ENCODE results near the gene RYR1. TPM values are rescaled to one million over a fixed set of nuclear protein-coding genes. Genes with fewer than 3 reads are reported as not detected.

RYR1 gene
- total and polyA plus RNA-seq, 2 of the 13 experiments (the other 11 are each of a cell fraction or from before 2014, with no cell fraction given), result 0.03 TPM; not detected in 1

DNA sequence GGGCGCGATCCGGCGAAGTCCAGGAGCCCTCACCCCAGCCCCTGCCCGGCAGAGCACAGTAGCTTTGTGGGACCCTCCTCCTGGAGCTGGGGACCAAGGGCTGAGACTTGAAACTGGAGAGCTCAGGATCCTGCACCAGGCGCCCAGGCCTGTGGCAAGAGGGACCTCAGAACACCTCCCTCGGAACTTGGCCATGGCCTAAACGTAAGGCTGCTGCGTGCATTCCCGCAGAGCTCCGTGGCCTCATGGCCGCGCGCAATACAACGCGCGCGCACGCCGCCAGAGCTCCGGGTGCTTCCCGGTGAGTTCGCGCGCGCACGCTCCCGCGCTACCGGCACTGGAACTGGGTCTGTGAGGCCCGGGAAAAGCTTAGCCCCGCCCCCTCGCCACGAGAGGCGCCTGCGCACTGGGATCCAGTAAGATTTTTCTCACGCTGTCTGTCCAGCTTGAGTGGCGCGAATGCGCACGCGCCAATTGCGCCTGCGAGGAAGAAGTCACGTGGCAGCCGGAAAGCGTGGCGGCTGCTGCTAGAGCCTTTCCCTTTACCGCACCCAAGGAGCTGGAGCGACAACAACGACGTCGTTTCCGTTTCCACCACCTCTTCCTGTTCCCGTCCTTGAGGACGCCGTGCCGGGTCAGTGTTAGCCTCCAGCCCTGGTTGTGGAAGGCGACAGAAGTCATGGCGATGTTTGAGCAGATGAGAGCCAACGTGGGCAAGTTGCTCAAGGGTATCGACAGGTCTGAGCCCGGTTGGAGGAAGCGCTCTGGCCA is 185.3 kb downstream of the RYR1 start, which contains the start of gene EIF3K (continued):
- TF ChIP-seq, protein P1, sequence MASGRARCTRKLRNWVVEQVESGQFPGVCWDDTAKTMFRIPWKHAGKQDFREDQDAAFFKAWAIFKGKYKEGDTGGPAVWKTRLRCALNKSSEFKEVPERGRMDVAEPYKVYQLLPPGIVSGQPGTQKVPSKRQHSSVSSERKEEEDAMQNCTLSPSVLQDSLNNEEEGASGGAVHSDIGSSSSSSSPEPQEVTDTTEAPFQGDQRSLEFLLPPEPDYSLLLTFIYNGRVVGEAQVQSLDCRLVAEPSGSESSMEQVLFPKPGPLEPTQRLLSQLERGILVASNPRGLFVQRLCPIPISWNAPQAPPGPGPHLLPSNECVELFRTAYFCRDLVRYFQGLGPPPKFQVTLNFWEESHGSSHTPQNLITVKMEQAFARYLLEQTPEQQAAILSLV (CRISPR knock-in tag; IDR thresholded peaks at IDR 0.05; ENCODE audit: borderline replicate concordance), result peak; percentile 61; the same call in 1 of the 2 replicates
- TF ChIP-seq RXRA (CRISPR knock-in tag; IDR thresholded peaks at IDR 0.05) (no peak), ZSCAN20 (CRISPR knock-in tag; IDR thresholded peaks at IDR 0.05; ENCODE audit: borderline replicate concordance) (no peak), ZNF567 (CRISPR knock-in tag; IDR thresholded peaks at IDR 0.05; ENCODE audit: borderline replicate concordance) (no peak), ZBTB38 (CRISPR knock-in tag; IDR thresholded peaks at IDR 0.05) (0 out of 2 replicates have a peak, but pooled peaks have one; percentile 30), MED1 (CRISPR knock-in tag; IDR thresholded peaks at IDR 0.05) (peak; percentile 35; the same call in 1 of the 2 replicates), SMAD9 (CRISPR knock-in tag; IDR thresholded peaks at IDR 0.05) (no peak), ZNF580 (CRISPR knock-in tag; IDR thresholded peaks at IDR 0.05; ENCODE audit: borderline replicate concordance, low read depth) (0 out of 2 replicates have a peak, but pooled peaks have one; percentile 21)
- TF ChIP-seq, protein P2, sequence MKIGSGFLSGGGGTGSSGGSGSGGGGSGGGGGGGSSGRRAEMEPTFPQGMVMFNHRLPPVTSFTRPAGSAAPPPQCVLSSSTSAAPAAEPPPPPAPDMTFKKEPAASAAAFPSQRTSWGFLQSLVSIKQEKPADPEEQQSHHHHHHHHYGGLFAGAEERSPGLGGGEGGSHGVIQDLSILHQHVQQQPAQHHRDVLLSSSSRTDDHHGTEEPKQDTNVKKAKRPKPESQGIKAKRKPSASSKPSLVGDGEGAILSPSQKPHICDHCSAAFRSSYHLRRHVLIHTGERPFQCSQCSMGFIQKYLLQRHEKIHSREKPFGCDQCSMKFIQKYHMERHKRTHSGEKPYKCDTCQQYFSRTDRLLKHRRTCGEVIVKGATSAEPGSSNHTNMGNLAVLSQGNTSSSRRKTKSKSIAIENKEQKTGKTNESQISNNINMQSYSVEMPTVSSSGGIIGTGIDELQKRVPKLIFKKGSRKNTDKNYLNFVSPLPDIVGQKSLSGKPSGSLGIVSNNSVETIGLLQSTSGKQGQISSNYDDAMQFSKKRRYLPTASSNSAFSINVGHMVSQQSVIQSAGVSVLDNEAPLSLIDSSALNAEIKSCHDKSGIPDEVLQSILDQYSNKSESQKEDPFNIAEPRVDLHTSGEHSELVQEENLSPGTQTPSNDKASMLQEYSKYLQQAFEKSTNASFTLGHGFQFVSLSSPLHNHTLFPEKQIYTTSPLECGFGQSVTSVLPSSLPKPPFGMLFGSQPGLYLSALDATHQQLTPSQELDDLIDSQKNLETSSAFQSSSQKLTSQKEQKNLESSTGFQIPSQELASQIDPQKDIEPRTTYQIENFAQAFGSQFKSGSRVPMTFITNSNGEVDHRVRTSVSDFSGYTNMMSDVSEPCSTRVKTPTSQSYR (CRISPR knock-in tag; IDR thresholded peaks at IDR 0.05; ENCODE audit: borderline replicate concordance), result no peak
- TF ChIP-seq, protein P3, sequence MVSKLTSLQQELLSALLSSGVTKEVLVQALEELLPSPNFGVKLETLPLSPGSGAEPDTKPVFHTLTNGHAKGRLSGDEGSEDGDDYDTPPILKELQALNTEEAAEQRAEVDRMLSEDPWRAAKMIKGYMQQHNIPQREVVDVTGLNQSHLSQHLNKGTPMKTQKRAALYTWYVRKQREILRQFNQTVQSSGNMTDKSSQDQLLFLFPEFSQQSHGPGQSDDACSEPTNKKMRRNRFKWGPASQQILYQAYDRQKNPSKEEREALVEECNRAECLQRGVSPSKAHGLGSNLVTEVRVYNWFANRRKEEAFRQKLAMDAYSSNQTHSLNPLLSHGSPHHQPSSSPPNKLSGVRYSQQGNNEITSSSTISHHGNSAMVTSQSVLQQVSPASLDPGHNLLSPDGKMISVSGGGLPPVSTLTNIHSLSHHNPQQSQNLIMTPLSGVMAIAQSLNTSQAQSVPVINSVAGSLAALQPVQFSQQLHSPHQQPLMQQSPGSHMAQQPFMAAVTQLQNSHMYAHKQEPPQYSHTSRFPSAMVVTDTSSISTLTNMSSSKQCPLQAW (CRISPR knock-in tag; IDR thresholded peaks at IDR 0.05), result no peak; the same call in none of the 2 replicates
- TF ChIP-seq, protein P4, sequence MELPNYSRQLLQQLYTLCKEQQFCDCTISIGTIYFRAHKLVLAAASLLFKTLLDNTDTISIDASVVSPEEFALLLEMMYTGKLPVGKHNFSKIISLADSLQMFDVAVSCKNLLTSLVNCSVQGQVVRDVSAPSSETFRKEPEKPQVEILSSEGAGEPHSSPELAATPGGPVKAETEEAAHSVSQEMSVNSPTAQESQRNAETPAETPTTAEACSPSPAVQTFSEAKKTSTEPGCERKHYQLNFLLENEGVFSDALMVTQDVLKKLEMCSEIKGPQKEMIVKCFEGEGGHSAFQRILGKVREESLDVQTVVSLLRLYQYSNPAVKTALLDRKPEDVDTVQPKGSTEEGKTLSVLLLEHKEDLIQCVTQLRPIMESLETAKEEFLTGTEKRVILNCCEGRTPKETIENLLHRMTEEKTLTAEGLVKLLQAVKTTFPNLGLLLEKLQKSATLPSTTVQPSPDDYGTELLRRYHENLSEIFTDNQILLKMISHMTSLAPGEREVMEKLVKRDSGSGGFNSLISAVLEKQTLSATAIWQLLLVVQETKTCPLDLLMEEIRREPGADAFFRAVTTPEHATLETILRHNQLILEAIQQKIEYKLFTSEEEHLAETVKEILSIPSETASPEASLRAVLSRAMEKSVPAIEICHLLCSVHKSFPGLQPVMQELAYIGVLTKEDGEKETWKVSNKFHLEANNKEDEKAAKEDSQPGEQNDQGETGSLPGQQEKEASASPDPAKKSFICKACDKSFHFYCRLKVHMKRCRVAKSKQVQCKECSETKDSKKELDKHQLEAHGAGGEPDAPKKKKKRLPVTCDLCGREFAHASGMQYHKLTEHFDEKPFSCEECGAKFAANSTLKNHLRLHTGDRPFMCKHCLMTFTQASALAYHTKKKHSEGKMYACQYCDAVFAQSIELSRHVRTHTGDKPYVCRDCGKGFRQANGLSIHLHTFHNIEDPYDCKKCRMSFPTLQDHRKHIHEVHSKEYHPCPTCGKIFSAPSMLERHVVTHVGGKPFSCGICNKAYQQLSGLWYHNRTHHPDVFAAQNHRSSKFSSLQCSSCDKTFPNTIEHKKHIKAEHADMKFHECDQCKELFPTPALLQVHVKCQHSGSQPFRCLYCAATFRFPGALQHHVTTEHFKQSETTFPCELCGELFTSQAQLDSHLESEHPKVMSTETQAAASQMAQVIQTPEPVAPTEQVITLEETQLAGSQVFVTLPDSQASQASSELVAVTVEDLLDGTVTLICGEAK (IDR thresholded peaks at IDR 0.05), result peak; percentile 36; the same call in 1 of the 2 replicates
- TF ChIP-seq, protein P4 (CRISPR knock-in tag; IDR thresholded peaks at IDR 0.05), result no peak; the same call in 1 of the 2 replicates
